NCI-H2029 treated with DMSO at 0.1 percent for 48 hours (cell line): ENCODE results near the gene EIF3A.
"Not testable (repeated sequence)": the region's sequence is repeated elsewhere in the genome, so short reads cannot be mapped to it uniquely, and the experiment has no call there.

ENCODE experiments used
- DNase-seq: peaks from one replicate; lab custom pipeline; 2025; lab: John Stamatoyannopoulos, UW

EIF3A gene, protein sequence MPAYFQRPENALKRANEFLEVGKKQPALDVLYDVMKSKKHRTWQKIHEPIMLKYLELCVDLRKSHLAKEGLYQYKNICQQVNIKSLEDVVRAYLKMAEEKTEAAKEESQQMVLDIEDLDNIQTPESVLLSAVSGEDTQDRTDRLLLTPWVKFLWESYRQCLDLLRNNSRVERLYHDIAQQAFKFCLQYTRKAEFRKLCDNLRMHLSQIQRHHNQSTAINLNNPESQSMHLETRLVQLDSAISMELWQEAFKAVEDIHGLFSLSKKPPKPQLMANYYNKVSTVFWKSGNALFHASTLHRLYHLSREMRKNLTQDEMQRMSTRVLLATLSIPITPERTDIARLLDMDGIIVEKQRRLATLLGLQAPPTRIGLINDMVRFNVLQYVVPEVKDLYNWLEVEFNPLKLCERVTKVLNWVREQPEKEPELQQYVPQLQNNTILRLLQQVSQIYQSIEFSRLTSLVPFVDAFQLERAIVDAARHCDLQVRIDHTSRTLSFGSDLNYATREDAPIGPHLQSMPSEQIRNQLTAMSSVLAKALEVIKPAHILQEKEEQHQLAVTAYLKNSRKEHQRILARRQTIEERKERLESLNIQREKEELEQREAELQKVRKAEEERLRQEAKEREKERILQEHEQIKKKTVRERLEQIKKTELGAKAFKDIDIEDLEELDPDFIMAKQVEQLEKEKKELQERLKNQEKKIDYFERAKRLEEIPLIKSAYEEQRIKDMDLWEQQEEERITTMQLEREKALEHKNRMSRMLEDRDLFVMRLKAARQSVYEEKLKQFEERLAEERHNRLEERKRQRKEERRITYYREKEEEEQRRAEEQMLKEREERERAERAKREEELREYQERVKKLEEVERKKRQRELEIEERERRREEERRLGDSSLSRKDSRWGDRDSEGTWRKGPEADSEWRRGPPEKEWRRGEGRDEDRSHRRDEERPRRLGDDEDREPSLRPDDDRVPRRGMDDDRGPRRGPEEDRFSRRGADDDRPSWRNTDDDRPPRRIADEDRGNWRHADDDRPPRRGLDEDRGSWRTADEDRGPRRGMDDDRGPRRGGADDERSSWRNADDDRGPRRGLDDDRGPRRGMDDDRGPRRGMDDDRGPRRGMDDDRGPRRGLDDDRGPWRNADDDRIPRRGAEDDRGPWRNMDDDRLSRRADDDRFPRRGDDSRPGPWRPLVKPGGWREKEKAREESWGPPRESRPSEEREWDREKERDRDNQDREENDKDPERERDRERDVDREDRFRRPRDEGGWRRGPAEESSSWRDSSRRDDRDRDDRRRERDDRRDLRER (N-terminal part only)

DNA sequence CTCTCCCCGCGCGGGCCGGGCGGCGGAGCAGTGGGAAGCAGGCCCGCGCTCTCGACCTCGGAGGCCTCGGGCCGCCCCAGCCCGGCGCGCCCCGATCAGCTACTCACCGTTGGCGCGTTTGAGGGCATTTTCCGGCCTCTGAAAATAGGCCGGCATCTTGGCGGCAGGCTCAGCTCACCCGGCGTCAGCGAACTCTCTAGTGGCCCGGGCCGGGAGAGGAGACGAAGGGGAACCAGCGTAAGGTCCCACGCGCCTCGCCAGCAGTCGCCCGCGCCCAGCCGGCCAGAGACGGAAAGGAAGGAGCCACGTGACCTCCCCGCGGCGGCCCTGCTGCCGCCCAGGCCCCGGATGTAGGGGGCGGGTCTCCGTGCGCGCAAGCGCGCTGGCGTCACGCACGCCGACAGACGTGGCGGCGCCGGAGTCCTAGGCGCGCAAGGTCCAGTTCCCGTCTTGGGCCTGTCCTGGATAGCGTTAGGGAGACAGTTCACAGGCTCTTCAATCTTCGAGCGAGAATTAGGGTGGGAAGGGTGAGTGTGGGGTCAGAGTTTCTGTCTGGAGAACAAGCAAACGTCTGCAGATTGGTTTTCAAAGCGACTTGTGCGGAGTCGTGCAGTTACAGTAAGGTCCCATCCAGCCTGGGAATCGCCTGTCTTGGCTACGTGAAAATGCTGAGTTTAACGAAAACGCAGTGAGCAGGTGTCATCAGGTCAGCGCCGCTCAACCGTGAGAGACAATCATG, at the start of gene EIF3A:
Gene EIF3A, minus strand, starts transcription at position 297 of the 739 bp plus-strand sequence. Its CDS starts 141 bp downstream, at position 156.
- DNase-seq = no peak

DNA sequence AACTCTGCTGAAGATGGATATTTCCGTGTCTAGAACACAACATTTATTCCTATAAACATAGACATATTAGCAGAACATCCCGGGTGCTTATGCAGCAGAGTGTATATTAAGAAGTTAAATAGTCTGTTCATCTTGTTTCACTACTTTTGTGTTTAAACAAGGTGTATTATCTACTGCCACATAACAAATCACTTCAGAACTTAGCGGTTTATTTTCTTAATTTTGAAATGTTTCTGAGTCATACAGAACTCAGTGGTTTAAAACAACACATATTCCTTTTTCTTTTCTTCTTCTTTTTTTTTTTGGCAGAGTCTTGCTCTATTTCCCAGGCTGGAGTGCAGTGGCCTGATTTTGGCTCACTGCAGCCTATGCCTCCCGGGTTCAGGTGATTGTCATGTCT, 49.1 kb upstream of the EIF3A start:
- DNase-seq = no peak

DNA sequence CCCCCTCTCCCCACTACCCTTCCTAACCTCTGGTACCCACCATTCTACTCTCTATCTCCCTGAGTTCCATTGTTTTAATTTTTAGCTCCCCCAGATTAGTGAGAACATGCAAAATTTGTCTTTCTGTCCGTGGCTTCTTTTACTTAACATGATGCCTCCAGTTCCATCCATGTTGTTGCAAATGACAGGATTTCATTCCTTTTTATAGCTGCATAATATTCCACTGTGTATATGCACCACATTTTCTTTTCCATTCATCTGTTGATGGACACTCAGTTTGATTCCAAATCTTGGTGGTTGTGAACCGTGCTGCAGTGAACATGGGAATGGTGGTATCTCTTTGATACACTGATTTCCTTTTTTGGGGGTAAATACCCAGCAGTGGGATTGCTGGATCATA, 45.3 kb upstream of the EIF3A start:
- DNase-seq = no peak

DNA sequence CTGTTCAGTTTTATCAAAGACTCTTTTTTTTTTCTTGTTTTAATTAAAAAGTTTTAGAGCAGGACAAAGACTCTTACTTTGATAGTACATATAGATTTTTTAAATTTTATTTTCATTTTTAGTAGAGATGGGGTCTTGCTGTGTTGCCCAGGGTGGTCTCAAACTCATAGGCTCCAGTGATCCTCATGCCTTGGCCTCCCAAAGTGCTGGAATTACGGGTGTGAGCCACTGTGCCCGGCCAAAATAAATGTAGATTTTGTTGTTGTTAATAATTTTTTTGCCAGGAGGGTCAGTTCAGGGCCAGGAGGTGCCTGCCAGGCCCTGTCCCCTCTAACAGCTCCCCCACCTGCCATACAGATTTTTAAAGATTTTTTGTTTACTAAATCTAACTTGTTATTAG, 40.3 kb upstream of the EIF3A start:
- DNase-seq = no peak

DNA sequence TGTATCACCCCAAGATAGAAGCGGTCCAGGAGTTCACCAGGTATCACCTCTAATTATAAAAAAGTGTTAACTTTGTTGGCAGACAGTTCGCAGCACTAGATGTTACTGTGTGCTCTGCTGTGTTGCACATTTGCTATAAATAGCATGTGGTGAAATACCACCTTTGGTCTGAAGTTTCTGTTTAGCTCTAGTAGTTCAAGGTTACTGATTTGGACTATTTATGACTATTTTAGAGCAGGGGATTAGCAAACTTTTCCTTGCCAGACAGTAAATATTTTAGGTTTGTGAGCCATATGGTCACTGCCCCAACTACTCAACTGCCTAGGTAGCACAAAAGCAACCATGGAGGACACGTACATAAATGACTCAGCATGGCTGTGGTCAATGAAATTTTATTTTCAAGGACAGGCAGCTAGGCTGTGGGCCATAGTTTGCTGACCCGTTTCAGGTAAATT, 39.8 kb upstream of the EIF3A start:
- DNase-seq = no peak

DNA sequence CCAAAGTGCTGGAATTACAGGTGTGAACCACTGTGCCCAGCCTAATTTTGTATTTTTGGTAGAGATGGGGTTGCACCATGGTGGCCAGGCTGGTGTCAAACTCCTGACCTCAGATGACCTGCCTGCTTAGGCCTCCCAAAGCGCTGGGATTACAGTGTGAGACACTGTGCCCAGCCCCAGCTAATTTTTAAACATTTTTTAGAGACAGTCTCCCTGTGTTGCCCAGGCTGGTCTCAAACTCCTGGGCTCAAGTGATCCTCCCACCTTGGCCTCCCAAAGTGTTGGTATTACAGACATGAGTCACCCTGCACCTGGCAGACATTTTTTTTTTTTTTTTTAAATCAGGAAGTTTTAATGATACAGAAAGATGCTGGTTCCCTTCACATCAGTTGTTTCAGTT, 38.8 kb upstream of the EIF3A start:
- no peak for DNase-seq

DNA sequence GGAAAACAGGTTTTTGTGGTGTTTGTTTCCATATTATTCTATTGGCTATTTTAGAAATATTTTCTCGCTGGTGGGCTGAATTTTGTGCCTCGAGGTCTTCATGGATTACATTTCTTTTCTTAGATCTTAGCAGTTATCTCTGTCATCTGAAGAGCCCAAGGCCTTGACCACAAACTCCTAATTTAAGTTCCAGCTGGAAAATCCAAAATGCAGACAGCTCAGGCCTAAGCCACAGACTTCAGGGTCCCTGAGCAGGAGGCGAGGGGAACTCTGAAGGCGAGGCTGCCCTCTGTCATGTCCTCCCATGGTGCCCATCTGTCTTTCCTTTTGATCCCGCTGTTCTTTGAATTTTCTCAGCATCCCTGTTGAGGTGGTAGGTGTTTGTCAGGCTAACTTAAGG, 37.6 kb upstream of the EIF3A start:
- no peak for DNase-seq

DNA sequence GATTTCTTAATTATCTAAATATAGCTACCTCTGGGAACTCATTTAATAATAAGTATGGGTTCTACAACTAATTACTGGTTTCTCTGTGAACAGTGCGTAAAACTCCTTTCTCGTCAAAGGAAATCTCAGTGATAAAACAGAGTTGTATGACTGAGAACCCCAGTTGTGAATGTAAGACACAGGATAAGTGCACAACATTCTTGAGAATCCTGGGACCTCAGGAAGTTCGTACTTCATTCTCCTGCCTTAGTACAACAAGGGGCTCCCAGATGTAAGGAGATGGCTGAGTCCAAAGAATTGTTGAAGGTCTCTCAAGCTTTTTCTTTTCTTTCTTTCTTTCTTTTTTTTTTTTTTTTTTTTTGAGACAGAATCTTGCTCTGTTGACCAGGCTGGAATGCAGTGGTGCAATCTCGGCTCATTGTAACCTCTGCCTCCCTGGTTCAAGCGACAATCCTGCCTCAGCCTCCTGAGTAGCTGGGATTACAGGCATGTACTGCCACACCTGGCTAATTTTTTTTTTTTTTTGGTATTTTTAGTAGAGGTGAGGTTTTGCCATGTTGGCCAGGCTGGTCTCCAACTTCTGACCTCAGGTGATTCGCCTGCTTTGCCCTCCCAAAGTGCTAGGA, 35.8 kb upstream of the EIF3A start:
- DNase-seq = no peak

DNA sequence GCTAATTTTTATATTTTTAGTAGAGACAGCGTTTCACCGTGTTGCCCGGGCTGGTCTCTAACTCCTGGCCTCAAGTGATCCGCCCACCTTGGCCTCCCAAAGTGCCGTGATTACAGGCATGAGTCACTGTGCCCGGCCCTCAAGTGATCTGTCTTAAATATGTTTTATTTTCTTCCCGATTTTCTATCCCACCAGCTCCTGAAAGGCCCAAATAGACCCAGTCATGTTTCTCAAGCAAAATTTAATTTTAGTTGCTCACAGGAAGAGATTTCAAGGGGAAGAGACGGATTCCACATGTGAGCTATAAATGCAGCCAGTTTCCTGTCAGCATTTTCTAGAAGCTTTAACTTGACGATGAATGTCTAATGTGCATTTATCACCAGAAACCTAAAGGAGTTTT, 35.3 kb upstream of the EIF3A start:
- no peak for DNase-seq

DNA sequence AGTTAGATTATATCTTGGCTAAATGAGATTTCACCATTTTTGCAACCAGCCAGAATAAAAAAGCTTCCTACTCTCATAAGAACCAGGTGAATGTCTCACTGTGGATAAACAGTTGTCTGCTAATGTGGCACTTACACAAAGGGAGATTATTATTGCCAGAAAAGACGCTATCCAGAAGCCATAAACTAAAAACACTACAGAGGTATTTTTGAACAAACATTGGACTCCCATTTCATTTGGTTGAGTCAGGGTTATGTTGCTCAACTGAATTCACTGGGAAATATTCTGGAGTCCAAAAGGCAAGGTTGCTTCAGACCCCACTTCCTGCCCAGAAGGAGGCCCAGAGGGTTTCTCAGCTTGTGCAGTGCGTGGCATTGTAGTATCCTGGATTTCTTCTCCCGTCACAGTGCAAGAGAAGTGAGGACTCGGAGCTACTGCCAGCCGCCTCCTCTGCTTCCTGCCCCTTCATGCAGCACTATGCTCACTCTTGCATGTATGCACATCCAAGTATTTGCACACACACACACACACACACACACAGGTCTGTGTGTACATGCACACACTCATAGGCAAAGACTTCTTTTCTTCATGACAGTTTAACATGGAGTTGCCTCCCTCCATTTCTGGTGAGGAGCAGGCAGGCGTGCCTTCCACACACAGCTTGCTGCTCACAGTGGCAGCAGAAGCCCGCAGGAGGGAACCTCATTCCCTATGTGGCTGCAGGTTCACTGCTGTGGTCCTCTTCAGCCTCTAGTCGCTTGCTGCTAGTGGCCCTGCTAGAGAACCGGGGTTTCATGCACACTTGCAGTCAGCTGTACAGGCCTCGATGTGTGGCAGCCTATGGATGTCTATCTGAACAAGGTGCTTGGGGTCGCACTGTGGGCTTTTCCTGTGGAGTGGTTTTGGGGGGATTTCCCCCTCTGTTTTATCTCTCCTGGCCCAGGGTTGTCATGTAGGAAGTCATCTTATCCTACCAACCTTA, 33.4 kb upstream of the EIF3A start:
- no peak for DNase-seq

DNA sequence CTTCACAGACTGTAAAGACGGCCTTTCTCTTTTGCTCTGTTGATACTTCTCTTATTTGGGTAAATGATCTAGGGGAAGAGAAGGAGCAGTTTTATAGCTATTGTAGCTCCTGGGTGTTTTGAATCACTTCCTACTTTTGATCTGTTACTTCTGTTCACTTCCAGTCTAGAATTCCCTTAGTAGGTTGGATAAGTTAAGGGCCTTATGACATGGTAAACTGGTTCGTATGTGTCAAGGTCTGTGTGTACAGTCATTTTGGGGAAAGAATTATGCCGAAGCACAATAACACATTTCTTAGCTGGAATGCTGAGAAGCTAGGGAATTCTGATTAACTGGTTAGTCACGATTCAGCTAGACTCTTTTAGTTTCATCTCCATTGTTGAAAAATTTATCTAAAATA, 31.4 kb upstream of the EIF3A start:
- no peak for DNase-seq

DNA sequence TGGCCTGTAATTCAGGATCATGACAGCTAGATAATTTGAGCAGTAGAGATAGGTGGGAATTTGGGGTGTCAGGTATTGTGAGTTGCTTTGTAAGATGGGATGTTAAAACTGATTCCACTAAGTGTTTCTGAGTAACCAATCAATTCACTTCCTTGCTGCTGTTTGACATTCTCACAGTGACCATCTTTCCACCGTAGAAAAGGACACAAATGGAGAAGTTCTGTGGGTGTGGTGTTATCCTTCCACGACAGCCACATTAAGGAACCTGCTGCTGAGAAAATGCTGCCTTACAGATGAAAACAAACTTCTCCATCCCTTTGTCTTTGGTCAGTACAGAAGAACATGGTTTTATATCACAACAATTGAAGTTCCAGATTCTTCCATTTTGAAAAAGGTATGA, 27.2 kb upstream of the EIF3A start:
- not testable (repeated sequence) for DNase-seq

DNA sequence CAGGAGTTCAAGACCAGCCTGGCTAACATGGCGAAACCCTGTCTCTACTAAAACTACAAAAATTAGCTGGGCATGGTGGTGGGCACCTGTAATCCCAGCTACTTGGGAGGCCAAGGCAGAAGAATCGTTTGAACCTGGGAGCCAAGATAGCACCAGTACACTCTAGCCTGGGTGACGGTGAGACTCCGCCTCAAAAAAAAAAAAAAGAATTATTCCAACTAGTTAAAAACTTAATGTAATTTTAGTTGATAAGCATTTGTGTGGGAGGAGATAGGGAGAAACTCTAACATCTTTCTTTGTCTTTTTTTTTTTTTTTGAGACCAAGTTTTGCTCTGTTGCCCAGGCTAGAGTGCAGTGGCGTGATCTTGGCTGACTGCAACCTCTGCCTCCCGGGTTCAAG, 26.5 kb upstream of the EIF3A start:
- not testable (repeated sequence) for DNase-seq

DNA sequence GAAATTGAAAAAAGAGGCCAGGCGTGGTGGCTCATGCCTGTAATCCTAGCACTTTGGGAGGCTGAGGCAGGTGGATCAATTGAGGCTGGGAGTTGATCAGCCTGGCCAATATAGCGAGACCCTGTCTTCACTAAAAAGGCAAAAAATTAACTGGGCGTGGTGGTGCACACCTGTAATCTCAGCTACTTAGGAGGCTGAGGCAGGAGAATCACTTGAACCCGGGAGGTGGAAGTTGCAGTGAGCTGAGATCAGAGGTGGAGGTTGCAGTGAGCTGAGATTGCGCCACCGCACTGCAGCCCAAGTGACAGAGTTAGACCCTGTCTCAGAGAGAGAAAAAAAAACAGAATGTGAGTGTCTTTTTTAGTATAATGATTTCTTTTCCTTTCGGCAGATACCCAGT, 25.3 kb upstream of the EIF3A start:
- DNase-seq = not testable (repeated sequence)

DNA sequence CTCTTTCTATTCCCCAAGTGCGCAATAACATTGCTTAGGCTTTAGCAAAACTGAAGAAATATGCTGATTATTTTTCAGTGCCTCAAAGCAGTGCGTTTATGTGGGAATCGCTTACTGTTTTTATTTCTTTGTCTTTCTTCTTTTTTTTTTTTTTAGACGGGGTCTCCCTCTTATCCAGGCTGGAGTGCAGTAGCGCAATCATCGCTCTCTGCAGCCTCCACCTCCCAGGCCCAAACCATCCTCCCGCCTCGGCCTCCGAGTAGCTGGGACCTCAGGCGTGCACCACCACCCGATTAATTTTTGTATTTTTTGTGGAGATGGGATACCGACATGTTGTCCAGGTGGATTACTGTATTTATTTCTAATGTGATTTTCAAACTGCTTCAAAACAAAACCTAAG, 24.5 kb upstream of the EIF3A start:
- no peak for DNase-seq

DNA sequence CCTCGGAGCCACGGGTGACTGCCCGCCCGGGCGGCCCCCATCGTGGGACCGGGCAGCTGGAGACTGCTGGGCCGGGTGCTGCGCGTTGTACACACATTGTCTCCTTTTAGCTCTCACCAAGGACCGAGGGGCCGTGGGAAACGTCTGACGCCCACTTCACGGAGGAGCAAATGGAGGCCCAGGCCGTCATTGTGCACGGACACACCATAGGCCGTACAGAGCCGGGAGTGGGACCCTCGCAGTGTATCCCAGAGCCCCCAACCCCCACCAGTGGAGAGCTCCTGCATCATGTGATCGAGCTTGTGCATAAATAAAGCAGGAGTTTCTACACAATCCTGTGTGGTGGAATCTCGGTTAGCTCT, 24.0 kb upstream of the EIF3A start:
- DNase-seq = no peak

DNA sequence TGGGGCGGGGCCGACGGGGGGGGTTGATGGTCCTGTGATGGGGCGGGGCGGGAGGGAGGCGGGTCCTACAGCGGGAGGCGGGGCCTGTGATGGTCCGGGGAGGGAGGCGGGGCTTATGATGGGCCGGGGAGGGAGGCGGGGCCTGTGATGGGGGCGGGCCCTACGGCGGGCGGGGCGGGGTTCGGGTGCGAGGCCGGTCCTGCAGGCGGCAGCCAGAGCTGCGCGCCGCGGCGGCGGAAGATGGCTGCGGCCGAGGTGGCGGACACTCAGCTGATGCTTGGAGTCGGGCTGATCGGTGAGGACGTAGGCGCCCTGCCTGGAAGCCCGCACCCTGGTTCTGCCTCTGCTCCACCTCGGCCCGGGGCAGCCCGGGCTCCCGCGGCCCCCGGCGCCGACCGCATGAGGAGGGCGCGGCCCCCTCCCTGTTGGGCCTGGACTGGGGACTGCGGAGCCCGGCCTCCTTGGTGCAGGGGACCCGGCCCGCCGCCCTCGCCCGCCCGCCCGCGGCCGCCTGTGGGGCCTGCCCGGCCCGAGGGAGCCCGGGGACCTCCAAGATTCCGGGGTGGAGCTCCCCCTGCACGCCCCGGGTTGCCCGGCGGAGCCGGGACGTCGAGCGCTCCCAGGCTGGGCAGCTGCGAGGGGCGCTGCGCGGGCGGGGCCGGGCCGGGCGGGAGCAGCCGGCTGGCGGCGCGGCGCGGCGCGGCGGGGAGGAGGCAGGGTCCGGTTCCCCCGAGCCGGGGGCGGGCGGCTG, 23.5 kb upstream of the EIF3A start, which contains the start of gene DENND10:
Gene DENND10, plus strand, starts transcription at position 211 of the 751 bp plus-strand sequence. Its CDS starts 30 bp downstream, at position 241.
- no peak for DNase-seq

DNA sequence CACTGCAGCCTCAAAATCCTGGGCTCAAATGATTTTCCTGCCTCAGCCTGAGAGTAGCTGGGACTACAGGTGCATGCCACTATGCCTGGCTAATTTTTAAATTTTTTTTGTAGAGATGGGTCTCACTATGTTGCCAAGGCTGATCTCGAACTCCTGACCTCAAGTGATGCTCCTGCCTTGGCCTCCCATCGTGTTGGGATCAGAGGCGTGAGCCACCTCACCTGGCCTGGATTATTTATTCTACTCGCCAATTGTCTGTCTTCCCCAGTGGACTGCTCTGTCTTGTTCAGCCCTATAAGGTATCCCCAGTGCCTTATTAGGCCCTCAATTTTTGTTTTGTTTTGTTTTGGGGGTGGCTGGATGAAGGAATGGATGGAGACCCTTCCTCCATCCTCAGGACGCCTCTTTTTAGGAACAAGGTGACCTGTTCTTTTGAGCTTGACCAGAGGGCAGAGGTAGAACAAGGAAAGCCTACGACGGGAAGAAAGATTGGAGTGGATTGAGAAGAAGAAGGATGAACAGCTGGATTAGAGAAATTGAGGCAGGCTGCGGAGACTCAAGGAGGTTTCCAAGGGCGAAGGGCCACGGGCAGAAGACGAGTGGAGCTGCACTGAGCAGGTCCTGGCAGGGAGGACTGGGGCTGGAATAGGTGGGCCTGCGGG, 22.8 kb upstream of the EIF3A start:
- DNase-seq = no peak
